PC-3 (cell line): ENCODE measurements around the gene FRMPD4.

ENCODE experiments used
- CTCF ChIP-seq: fragments of 300-600 bp; sonication (generic); conservative IDR thresholded peaks from 2 replicates; pipeline ENCODE4 v1.5.1; 2017; ENCODE audit warnings: antibody characterized with exemption, low read depth, mild to moderate bottlenecking, low read length
- EZH2phosphoT487 ChIP-seq: fragments of 300-600 bp; sonication (generic); IDR thresholded peaks from 2 replicates; pipeline ENCODE4 v1.6.1; 2018; ENCODE audit warnings: mild to moderate bottlenecking, antibody characterized with exemption, low read length, borderline replicate concordance

GRCh38 chrX:12401252-12401651 is 263.0 kb downstream of the FRMPD4 start:
- TF ChIP-seq CTCF = no peak
- TF ChIP-seq EZH2phosphoT487 = no peak
